ENCODE measurements around the gene CDK17.
"Not testable (repeated sequence)": the region's sequence is repeated elsewhere in the genome, so short reads cannot be mapped to it uniquely, and the experiment has no call there.

CDK17 gene

GRCh38 chr12:96326628-96327227 lies 73.5 kb downstream of the CDK17 start:
- 67% methylated on average over 1 of the region's 6 CpGs for WGBS (ENCODE audit: insufficient coverage)
- Histone ChIP-seq H3K4me3 (ENCODE audit: control insufficient read depth in 1 of 7, extremely low read depth in 1 of 7, insufficient read depth in 4 of 7, low read depth in 2 of 7, low read length in 6 of 7) (no peak overlapping the region), H3K9me3 (ENCODE audit: control extremely low read depth in 1 of 5, control insufficient read depth in 4 of 5, insufficient read depth in 2 of 5, low read depth in 1 of 5, low read length in 4 of 5) (peaks cover 0 to 4% (median 0%) of the 10 kb centered on the region in 5 experiments), H3K27me3 (replicated peaks in 2 of 5; ENCODE audit: control insufficient read depth in 4 of 5, insufficient read depth in 5 of 5, low read length in 4 of 5) (no peaks in the 10 kb centered on the region), H3K27ac (ENCODE audit: insufficient read depth in 1 of 2, low read depth in 1 of 2, low read length in 2 of 2, poor library complexity in 1 of 2, severe bottlenecking in 2 of 2) (no peak overlapping the region), H3K4me1 (ENCODE audit: control extremely low read depth in 1 of 4, control insufficient read depth in 4 of 4, insufficient read depth in 4 of 4, low read length in 3 of 4) (peaks cover 2 to 18% (median 6%) of the 10 kb centered on the region in 4 experiments), H3K36me3 (ENCODE audit: control insufficient read depth in 4 of 4, insufficient read depth in 4 of 4, low read length in 3 of 4) (peaks cover 6 to 38% (median 19%) of the 10 kb centered on the region in 4 experiments)
- no peak for DNase-seq
- ChIA-PET POLR2A (no interaction called here), CTCF (interaction anchor here (0.8 to 2.9 kb wide), 7 partner anchors 10 to 119 kb away, joined by 3 to 12 read pairs (median 3); no protein-coding TSS in a partner anchor)

GRCh38 chr12:96323906-96324305 lies 76.3 kb downstream of the CDK17 start:
- ChIA-PET POLR2A (no interaction called here), CTCF (no interaction called here)
- Histone ChIP-seq H3K36me3 (ENCODE audit: control insufficient read depth in 4 of 4, insufficient read depth in 4 of 4, low read length in 3 of 4) (peaks cover 6 to 34% (median 19%) of the 10 kb centered on the region in 4 experiments), H3K27ac (ENCODE audit: insufficient read depth in 1 of 2, low read depth in 1 of 2, low read length in 2 of 2, poor library complexity in 1 of 2, severe bottlenecking in 2 of 2) (no peak overlapping the region), H3K27me3 (replicated peaks in 2 of 5; ENCODE audit: control insufficient read depth in 4 of 5, insufficient read depth in 5 of 5, low read length in 4 of 5) (no peaks in the 10 kb centered on the region), H3K4me1 (ENCODE audit: control extremely low read depth in 1 of 4, control insufficient read depth in 4 of 4, insufficient read depth in 4 of 4, low read length in 3 of 4) (peaks cover 0 to 5% (median 0%) of the 10 kb centered on the region in 4 experiments), H3K9me3 (ENCODE audit: control extremely low read depth in 1 of 5, control insufficient read depth in 4 of 5, insufficient read depth in 2 of 5, low read depth in 1 of 5, low read length in 4 of 5) (peaks cover 0 to 4% (median 0%) of the 10 kb centered on the region in 5 experiments), H3K4me3 (ENCODE audit: control insufficient read depth in 1 of 7, extremely low read depth in 1 of 7, insufficient read depth in 4 of 7, low read depth in 2 of 7, low read length in 6 of 7) (no peak overlapping the region)
- WGBS (ENCODE audit: insufficient coverage), result no CpG with 5 or more reads among the region's 3 CpGs
- DNase-seq, result no peak

GRCh38 chr12:96322720-96323119 lies 77.5 kb downstream of the CDK17 start:
- H3K36me3 ChIP-seq (ENCODE audit: control insufficient read depth in 4 of 4, insufficient read depth in 4 of 4, low read length in 3 of 4), result peaks cover 6 to 34% (median 17%) of the 10 kb centered on the region in 4 experiments
- no CpG with 5 or more reads among the region's 1 CpG for WGBS (ENCODE audit: insufficient coverage)
- H3K27ac ChIP-seq (ENCODE audit: insufficient read depth in 1 of 2, low read depth in 1 of 2, low read length in 2 of 2, poor library complexity in 1 of 2, severe bottlenecking in 2 of 2), result no peak overlapping the region
- H3K4me3 ChIP-seq (ENCODE audit: control insufficient read depth in 1 of 7, extremely low read depth in 1 of 7, insufficient read depth in 4 of 7, low read depth in 2 of 7, low read length in 6 of 7), result no peak overlapping the region
- no peaks in the 10 kb centered on the region for H3K4me1 ChIP-seq (ENCODE audit: control extremely low read depth in 1 of 4, control insufficient read depth in 4 of 4, insufficient read depth in 4 of 4, low read length in 3 of 4)
- no peaks in the 10 kb centered on the region for H3K27me3 ChIP-seq (replicated peaks in 2 of 5; ENCODE audit: control insufficient read depth in 4 of 5, insufficient read depth in 5 of 5, low read length in 4 of 5)
- ChIA-PET CTCF (interaction anchor here (1.0 to 1.7 kb wide), 5 partner anchors 11 to 81 kb away, joined by 3 to 8 read pairs (median 3); partner anchors contain the start of gene CDK17), POLR2A (no interaction called here)
- DNase-seq, result no peak
- peaks cover 0 to 4% (median 0%) of the 10 kb centered on the region in 5 experiments for H3K9me3 ChIP-seq (ENCODE audit: control extremely low read depth in 1 of 5, control insufficient read depth in 4 of 5, insufficient read depth in 2 of 5, low read depth in 1 of 5, low read length in 4 of 5)

DNA sequence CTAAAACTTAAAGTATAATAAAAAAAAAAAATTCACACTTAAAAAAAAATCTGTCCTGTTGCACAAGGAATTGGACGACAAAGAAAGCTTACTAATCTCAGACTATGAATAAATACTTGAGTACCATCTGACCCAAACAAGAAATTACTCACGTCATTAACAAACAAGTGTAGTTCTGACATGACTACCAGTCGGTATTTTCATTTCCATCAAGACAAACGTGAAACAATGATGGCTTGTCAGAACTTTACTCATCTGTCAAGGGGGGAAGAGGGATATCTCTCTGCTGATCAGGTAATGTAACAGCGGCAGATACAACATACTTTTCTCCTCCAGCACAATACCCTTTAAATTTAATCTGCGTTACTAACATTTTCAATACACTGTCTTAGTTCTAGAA lies 78.3 kb downstream of the CDK17 start:
- H3K27ac ChIP-seq (ENCODE audit: insufficient read depth in 1 of 2, low read depth in 1 of 2, low read length in 2 of 2, poor library complexity in 1 of 2, severe bottlenecking in 2 of 2), result no peak overlapping the region
- POLR2A ChIA-PET, result no interaction called here
- no peaks in the 10 kb centered on the region for H3K4me1 ChIP-seq (ENCODE audit: control extremely low read depth in 1 of 4, control insufficient read depth in 4 of 4, insufficient read depth in 4 of 4, low read length in 3 of 4)
- peaks cover 0 to 4% (median 0%) of the 10 kb centered on the region in 5 experiments for H3K9me3 ChIP-seq (ENCODE audit: control extremely low read depth in 1 of 5, control insufficient read depth in 4 of 5, insufficient read depth in 2 of 5, low read depth in 1 of 5, low read length in 4 of 5)
- 100% methylated on average over 4 of the region's 6 CpGs for WGBS (ENCODE audit: insufficient coverage)
- no peak for DNase-seq
- H3K36me3 ChIP-seq (ENCODE audit: control insufficient read depth in 4 of 4, insufficient read depth in 4 of 4, low read length in 3 of 4), result peaks cover 6 to 34% (median 17%) of the 10 kb centered on the region in 4 experiments
- no peaks in the 10 kb centered on the region for H3K27me3 ChIP-seq (replicated peaks in 2 of 5; ENCODE audit: control insufficient read depth in 4 of 5, insufficient read depth in 5 of 5, low read length in 4 of 5)
- CTCF ChIA-PET, result interaction anchor here (0.6 to 1.7 kb wide), 6 partner anchors 13 to 82 kb away, joined by 3 to 8 read pairs (median 3); partner anchors contain the start of gene CDK17
- no peak overlapping the region for H3K4me3 ChIP-seq (ENCODE audit: control insufficient read depth in 1 of 7, extremely low read depth in 1 of 7, insufficient read depth in 4 of 7, low read depth in 2 of 7, low read length in 6 of 7)

DNA sequence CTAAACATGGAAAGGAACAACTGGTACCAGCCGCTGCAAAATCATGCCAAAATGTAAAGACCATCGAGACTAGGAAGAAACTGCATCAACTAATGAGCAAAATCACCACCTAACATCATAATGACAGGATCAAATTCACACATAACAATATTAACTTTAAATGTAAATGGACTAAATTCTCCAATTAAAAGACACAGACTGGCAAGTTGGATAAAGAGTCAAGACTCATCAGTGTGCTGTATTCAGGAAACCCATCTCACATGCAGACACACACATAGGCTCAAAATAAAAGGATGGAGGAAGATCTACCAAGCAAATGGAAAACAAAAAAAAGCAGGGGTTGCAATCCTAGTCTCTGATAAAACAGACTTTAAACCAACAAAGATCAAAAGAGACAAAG lies 82.4 kb downstream of the CDK17 start:
- no CpG with 5 or more reads among the region's 2 CpGs for WGBS (ENCODE audit: insufficient coverage)

GRCh38 chr12:96315741-96316481 lies 84.3 kb downstream of the CDK17 start:
- POLR2A ChIA-PET, result interaction anchor here (0.5 to 0.6 kb wide), 2 partner anchors 15 to 28 kb away, joined by 3 read pairs; no protein-coding TSS in a partner anchor
- H3K4me3 ChIP-seq (ENCODE audit: control insufficient read depth in 1 of 7, extremely low read depth in 1 of 7, insufficient read depth in 4 of 7, low read depth in 2 of 7, low read length in 6 of 7), result peak overlapping the region in 6 of 7 experiments; percentile 9 to 68 (median 56)
- not testable (repeated sequence) for H3K27ac ChIP-seq (ENCODE audit: insufficient read depth in 1 of 2, low read depth in 1 of 2, low read length in 2 of 2, poor library complexity in 1 of 2, severe bottlenecking in 2 of 2)

More for the DNA sequence above, 82.4 kb downstream of the CDK17 start:
- H3K27me3 ChIP-seq (replicated peaks in 2 of 5; ENCODE audit: control insufficient read depth in 4 of 5, insufficient read depth in 5 of 5, low read length in 4 of 5); H3K4me1 ChIP-seq (ENCODE audit: control extremely low read depth in 1 of 4, control insufficient read depth in 4 of 4, insufficient read depth in 4 of 4, low read length in 3 of 4); H3K4me3 ChIP-seq (ENCODE audit: control insufficient read depth in 1 of 7, extremely low read depth in 1 of 7, insufficient read depth in 4 of 7, low read depth in 2 of 7, low read length in 6 of 7); H3K27ac ChIP-seq (ENCODE audit: insufficient read depth in 1 of 2, low read depth in 1 of 2, low read length in 2 of 2, poor library complexity in 1 of 2, severe bottlenecking in 2 of 2); DNase-seq; H3K9me3 ChIP-seq (ENCODE audit: control extremely low read depth in 1 of 5, control insufficient read depth in 4 of 5, insufficient read depth in 2 of 5, low read depth in 1 of 5, low read length in 4 of 5); CTCF ChIA-PET; H3K36me3 ChIP-seq (ENCODE audit: control insufficient read depth in 4 of 4, insufficient read depth in 4 of 4, low read length in 3 of 4); POLR2A ChIA-PET: not testable (repeated sequence)

GRCh38 chr12:96314723-96315122 lies 85.5 kb downstream of the CDK17 start:
- no peaks in the 10 kb centered on the region for H3K9me3 ChIP-seq (ENCODE audit: control extremely low read depth in 1 of 5, control insufficient read depth in 4 of 5, insufficient read depth in 2 of 5, low read depth in 1 of 5, low read length in 4 of 5)
- H3K4me1 ChIP-seq (ENCODE audit: control extremely low read depth in 1 of 4, control insufficient read depth in 4 of 4, insufficient read depth in 4 of 4, low read length in 3 of 4), result peaks cover 0 to 3% (median 0%) of the 10 kb centered on the region in 4 experiments
- ChIA-PET CTCF (interaction anchor here (1.5 to 2.9 kb wide), 4 partner anchors 23 to 86 kb away, joined by 3 to 9 read pairs (median 4); partner anchors contain the start of gene CDK17), POLR2A (no interaction called here)
- 96% methylated on average over 2 of the region's 2 CpGs for WGBS (ENCODE audit: insufficient coverage)
- DNase-seq, result no peak
- no peaks in the 10 kb centered on the region for H3K27me3 ChIP-seq (replicated peaks in 2 of 5; ENCODE audit: control insufficient read depth in 4 of 5, insufficient read depth in 5 of 5, low read length in 4 of 5)
- H3K4me3 ChIP-seq (ENCODE audit: control insufficient read depth in 1 of 7, extremely low read depth in 1 of 7, insufficient read depth in 4 of 7, low read depth in 2 of 7, low read length in 6 of 7), result no peak overlapping the region
- H3K36me3 ChIP-seq (ENCODE audit: control insufficient read depth in 4 of 4, insufficient read depth in 4 of 4, low read length in 3 of 4), result peaks cover 2 to 12% (median 4%) of the 10 kb centered on the region in 4 experiments
- H3K27ac ChIP-seq (ENCODE audit: insufficient read depth in 1 of 2, low read depth in 1 of 2, low read length in 2 of 2, poor library complexity in 1 of 2, severe bottlenecking in 2 of 2), result no peak overlapping the region

More at GRCh38 chr12:96315741-96316481, 84.3 kb downstream of the CDK17 start:
- H3K27me3 ChIP-seq (replicated peaks in 2 of 5; ENCODE audit: control insufficient read depth in 4 of 5, insufficient read depth in 5 of 5, low read length in 4 of 5); H3K9me3 ChIP-seq (ENCODE audit: control extremely low read depth in 1 of 5, control insufficient read depth in 4 of 5, insufficient read depth in 2 of 5, low read depth in 1 of 5, low read length in 4 of 5); H3K36me3 ChIP-seq (ENCODE audit: control insufficient read depth in 4 of 4, insufficient read depth in 4 of 4, low read length in 3 of 4); H3K4me1 ChIP-seq (ENCODE audit: control extremely low read depth in 1 of 4, control insufficient read depth in 4 of 4, insufficient read depth in 4 of 4, low read length in 3 of 4): not testable (repeated sequence)
- CTCF ChIA-PET, result interaction anchor here (1.1 to 2.9 kb wide), 5 partner anchors 21 to 174 kb away, joined by 4 to 9 read pairs (median 4); partner anchors contain the start of gene CDK17
- DNase-seq, result peak in 2 of 3 donors; percentile 24 to 47
- 46% methylated on average over 9 of the region's 33 CpGs for WGBS (ENCODE audit: insufficient coverage)

Data from common myeloid progenitor, CD34-positive (primary cell).